SIG-M5 (cell line): Measurements from ENCODE around the gene CCDC88C.

Experiments
- DNase-seq: peaks from one replicate; lab custom pipeline; 2025; lab: John Stamatoyannopoulos, UW

CCDC88C gene

GRCh38 chr14:91396959-91397815, 20.4 kb downstream of the CCDC88C start:
- no peak for DNase-seq

GRCh38 chr14:91396013-91396660, 21.5 kb downstream of the CCDC88C start:
- no peak for DNase-seq

GRCh38 chr14:91395466-91395865, 22.2 kb downstream of the CCDC88C start:
- DNase-seq, result no peak

GRCh38 chr14:91394105-91395081, 23.2 kb downstream of the CCDC88C start:
- DNase-seq, result no peak

GRCh38 chr14:91392623-91393303, 24.9 kb downstream of the CCDC88C start:
- no peak for DNase-seq

GRCh38 chr14:91390165-91390778, 27.3 kb downstream of the CCDC88C start:
- no peak for DNase-seq

GRCh38 chr14:91389150-91389549, 28.5 kb downstream of the CCDC88C start:
- no peak for DNase-seq

GRCh38 chr14:91388551-91388975, 29.1 kb downstream of the CCDC88C start:
- DNase-seq, result no peak

- no peak for DNase-seq
Observed at GRCh38 chr14:91387951-91388381, 29.7 kb downstream of the CCDC88C start.

- no peak for DNase-seq
Observed at GRCh38 chr14:91387169-91387835, 30.3 kb downstream of the CCDC88C start.

- DNase-seq, result no peak
Observed at GRCh38 chr14:91385697-91386096, 31.9 kb downstream of the CCDC88C start.

- DNase-seq, result no peak
Observed at GRCh38 chr14:91385224-91385623, 32.4 kb downstream of the CCDC88C start.

GRCh38 chr14:91383439-91383838, 34.2 kb downstream of the CCDC88C start:
- DNase-seq, result no peak

GRCh38 chr14:91381801-91382670, 35.6 kb downstream of the CCDC88C start:
- no peak for DNase-seq

GRCh38 chr14:91380610-91381371, 36.8 kb downstream of the CCDC88C start:
- DNase-seq, result no peak

GRCh38 chr14:91380123-91380522, 37.5 kb downstream of the CCDC88C start:
- no peak for DNase-seq

- no peak for DNase-seq
Observed at GRCh38 chr14:91379579-91379932, 38.1 kb downstream of the CCDC88C start.

- DNase-seq, result no peak
Observed at GRCh38 chr14:91378930-91379578, 38.6 kb downstream of the CCDC88C start.
